Fibroblast of skin of scalp (primary cell): ENCODE data around the gene GRAP2.
"Not testable (repeated sequence)": the region's sequence is repeated elsewhere in the genome, so short reads cannot be mapped to it uniquely, and the experiment has no call there.

Experiments used
- DNase-seq: peaks from one replicate; pipeline ENCODE4 v3.0.0-alpha.2; 2013

Gene GRAP2

DNA sequence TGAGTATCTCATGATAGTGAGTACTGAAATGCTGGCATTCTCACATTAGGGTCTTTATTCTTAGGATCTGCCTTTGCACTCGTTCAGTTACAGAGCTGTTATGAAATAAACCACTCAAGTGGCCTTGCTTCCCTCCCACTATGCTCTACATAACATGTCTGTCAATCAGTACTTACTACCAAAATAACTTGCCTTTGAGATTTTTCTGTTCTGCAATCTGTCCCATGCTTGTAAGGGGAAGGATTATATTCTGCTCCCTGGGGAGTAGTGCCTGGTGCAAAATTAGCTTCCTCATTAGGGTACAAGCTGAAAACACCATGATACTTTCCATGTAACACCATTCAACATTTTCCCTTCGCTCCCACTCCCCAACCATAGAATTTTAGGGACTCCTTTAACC is 1.9 kb upstream of the GRAP2 start:
- DNase-seq: no peak

DNA sequence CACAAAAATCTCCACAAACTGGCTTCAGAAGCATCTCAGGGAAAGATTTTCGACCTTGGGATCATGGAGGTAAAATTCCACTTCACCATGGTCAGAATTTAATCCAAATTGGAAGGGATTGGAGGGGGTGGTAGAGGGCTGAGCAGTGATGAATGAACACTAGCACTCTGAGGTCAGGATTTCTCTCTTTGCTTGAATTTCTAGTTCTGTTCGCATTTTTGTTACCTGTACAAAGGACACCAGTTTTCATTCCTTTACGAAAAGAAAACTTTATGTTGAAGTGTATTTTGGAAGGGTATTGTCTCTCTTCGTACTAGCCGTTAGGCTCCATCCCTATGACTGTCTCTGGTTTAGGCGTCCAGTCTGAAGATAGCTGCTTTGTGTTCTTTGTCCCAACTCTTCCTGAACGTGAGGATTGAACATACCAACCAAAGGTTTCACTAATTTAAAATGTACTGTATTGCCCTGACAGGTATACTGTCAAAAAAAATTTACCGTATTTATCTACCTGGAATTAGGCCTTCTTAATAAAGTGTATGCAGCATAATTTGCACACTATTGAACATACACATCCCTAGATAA is 772 bp downstream of the GRAP2 start:
- no peak for DNase-seq

DNA sequence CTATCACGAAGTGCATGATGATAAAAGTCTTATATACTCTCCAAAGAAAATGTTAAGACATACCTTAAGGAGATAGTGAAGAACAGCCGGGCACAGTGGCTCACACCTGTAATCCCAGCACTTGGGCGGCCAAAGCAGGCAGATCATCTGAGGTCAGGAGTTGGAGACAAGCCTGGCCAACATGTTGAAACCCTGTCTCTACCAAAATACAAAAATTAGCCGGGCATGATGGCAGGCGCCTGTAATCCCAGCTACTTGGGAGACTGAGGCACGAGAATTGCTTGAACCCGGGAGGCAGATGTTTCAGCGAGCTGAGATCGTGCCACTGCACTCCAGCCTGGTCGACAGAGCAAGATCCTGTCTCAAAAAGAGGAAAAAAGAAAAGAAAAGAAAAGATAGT is 3.1 kb downstream of the GRAP2 start:
- DNase-seq: not testable (repeated sequence)

DNA sequence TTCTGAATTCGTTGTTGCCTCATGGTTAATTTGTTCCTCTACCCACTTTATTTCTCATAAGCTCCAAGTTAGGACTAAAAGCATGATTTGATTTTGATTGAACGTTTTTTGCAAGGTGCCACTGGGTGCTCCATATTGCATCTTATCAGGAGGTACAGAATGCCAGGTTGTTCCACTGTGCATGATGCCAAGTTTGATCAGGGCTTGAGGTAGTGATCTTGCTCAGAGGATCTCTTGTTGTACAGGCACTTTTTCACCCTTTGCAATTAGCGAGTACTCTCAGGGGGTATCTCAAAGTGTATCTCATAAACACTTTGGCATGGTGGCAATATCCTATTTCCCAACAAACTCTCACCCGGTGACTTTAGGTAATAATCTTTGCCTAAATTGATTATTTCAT is 4.0 kb downstream of the GRAP2 start:
- DNase-seq: no peak

DNA sequence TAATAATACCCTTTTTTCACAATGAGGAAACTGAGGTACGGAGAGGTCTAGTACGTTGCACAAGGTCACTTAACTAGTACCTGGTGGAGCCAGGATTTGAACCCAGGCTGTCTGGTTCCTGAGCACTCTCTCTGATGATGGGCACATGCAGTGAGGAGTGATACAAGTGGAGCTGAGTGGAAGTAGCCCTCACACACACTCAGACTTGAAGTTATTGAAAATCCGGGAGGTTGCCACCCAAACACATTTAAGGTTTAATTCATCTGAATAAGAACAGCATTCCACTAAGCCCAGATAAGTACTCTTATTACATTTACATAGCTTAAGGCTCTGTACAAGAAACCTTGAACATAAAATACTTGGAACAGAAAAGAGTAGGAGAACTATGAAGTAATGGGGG is 4.8 kb downstream of the GRAP2 start:
- DNase-seq: no peak

DNA sequence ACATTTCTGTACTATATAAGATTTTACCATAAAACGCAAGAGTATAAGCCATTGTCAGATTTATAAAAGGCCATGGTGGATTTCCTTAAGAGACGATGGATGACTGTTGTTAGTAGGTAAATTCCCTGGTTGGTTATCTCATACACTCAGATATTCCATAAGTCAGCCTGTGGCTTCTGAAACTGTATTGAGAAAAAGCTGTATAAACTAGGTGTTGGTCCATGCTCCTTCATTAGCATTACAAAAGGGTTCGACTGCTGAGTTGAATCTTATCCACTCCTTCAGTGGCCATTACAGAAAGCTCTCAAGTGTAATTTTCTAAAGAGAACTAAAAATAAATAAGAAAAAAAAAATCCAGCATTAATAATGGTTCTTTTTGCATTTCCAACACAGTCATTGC is 5.3 kb downstream of the GRAP2 start:
- no peak for DNase-seq

DNA sequence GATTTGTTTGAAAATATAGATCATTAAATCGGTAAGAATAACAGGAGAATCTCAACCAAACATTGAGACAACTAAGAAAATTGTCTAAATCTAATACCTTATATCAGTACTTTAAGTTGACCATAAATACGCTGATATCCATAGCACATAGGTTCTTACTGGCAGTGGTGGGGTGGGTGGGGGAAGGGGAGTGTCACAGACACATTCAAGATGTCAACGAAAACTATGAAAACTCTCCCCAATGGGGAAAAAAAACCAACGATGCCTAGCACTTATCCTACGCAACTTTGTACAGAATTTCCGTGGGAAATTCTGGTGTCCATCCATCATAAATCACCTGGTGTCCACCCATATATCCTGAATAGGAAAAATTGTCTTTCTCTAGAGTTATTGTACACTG is 6.2 kb downstream of the GRAP2 start:
- DNase-seq: no peak

DNA sequence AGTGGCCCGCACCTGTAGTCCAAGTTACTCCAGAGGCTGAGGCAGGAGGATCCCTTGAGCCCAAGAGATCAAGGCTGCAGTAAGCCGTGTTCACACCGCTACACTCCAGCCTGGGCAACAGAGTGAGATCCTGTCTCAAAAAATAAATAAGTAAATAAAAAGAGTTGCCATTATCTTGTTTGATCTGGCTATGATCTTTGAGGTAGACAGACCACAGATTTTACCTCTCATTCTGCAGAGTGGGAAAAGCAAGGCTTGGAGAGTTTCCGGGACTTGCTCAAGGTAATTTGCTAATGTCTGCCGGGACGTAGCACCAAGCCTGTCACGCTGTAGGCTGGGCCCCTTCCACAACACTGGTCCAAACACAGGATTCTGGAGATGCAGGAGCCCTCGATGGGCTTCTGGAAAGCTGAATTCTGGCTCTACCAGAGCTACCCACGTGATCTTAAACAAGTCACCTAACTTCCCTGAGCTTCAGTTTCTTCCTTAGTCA is 6.8 kb downstream of the GRAP2 start:
- no peak for DNase-seq

DNA sequence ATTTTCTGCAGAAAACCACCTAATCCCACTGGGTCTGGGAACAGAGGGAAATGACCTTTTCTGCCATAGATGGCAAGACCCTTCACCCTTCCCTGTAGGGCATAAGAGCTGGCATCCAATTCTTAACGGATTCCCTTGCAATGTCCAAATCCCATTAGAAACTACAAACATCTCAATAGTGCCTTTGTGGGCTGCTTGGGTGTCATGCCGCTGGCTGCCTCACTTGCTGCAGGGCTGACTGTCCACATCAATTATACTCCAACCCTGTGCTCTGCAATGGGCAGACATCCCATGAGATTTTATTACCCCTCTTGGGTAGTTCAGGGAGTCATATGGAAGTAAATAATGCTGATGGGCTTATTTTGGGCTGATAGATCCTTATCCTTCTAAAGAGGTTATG is 7.3 kb downstream of the GRAP2 start:
- no peak for DNase-seq

DNA sequence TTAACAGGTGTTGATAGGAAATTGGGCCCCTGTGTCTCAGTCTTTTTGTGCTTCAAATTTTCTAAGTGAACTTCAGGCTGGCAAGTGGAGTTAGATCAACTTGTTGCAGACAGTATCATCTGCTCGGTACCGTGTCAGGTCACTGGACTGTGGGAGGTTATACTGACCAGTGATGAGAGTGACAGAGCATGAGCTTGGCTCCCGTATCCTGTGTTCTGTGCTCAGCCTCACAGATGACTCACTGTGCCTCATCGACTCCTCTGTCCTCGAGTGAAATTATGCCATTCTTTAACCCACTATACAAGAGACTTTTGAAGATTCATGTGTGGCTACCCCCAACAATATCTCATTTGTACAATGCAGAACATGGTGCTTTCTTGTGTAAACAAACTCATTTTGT is 7.9 kb downstream of the GRAP2 start:
- DNase-seq: no peak

DNA sequence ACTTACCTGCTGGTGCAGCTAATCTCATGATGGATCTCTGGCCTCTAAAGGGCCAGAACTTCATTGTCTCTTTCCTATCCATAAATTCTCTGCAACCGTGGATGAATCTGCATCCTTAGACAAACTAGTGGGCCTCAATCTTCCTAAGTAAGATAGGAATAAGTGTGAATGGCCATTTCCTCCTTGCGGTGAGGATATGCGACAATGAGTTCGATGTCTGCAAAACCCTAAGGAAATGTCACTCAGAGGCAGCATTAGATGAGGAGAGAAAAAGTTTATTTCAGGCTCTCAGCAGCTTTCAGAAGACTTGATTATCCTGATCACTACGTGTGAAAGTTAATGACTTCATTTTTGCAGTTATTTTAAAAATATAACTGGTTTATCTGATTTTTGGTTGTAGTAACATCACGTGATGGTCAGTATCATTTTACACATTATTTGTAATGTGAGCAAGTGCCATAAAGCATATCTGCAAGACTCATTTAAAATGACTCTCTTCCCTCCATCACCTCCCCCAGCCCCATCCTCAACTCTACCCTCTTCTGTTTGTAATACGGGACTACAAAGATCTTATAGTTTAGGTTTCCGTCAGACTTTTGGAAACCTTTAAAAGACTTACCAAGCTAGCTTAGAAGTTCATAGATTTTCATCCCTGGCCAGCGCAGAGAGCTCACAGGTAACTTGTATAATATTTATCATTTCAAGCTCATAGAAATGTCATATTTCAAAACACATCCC is 10.2 kb downstream of the GRAP2 start:
- no peak for DNase-seq

DNA sequence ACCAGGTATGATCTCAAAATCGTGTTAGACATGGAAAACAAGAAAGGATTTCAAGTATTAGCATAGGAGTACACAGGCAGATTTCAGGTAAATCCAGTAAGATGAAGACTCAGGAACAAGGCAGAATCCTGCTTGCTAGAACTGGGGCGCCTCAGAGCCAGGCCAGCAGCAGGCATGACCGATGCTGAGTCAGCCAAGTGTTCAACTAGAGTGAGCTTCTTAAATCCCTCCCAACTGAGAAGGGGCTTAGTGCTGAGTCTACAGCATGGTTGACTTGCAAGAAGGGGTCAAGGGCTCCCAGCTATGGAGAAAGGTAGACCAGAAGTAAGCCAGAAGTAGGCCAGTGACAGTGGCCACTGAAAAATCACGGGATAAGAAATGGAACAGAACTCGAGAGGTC is 12.4 kb downstream of the GRAP2 start:
- DNase-seq: no peak

DNA sequence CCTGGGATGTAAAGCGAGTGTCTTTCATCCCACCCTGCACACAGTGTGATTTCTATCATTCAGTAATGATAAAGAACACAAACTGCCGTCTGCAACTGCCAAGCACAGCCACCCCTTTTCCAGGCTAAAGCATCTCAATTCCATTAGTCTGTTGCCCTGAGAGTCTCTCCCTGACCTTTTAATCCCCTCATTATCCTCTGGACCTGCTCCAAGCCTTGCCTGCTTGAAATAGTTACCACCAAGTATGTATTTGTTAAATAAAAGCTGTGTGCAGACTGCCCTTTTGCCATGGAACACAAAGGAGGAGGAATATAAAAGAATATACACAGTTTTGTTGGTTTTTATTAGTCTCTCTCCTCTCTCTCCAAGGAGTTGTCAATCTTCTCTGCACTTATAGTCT is 13.0 kb downstream of the GRAP2 start:
- no peak for DNase-seq

DNA sequence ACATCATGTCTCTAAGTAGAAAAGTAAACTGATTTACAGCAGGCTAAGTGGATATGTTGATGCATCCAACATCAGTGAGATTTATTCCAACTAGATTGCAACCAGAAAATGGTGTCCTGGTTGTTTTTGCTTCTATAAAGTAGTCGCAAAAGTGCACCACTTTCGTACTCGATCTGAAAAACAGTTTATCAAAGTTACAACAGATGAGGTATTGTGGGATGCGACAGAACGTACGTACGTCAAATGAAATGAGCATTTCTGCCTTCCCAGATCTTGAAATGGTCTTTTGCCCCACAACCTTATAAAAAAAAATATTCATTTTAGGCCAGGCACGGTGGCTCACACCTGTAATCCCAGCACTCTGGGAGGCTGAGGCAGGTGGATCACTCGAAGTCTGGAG is 13.7 kb downstream of the GRAP2 start:
- DNase-seq: no peak

DNA sequence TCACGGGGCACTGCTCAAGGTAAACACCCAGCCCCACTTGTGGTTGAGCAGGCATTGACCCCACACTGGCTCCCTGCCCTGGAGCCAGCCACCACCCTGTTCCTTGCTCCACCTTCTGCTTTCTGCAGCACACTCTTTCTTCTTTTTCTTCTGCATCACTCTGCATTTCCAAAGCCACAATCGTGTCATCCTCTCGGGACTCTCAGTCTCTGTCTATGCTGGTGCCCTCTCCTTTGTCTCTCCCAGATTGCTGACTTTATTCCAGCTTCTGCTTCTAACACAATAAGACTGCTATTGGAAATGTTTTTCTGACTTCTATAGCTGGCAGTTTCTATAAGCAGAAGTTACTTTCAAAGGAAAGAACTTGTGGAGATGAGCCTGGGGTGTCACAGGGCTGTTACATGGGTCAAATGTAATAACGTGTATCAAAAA is 14.4 kb downstream of the GRAP2 start:
- no peak for DNase-seq

DNA sequence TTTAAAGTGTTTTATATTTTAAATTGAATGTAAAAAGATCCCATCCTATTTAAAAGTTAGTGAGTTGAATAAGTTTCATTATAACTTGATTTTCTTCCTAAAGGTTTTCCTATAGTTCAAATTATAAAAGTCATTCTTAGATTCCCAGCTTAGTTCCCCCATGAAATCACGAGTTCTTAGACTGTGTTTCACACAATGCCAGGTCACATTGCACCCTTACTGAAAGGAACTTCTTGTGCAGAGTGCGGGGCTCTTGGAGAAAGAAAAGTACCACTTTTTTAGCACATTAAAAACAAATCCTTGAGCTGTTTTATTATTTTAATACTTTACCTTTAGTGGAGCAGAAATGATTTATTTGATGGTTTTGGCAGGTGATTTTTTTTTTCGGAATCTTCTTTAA is 15.6 kb downstream of the GRAP2 start:
- DNase-seq: no peak

DNA sequence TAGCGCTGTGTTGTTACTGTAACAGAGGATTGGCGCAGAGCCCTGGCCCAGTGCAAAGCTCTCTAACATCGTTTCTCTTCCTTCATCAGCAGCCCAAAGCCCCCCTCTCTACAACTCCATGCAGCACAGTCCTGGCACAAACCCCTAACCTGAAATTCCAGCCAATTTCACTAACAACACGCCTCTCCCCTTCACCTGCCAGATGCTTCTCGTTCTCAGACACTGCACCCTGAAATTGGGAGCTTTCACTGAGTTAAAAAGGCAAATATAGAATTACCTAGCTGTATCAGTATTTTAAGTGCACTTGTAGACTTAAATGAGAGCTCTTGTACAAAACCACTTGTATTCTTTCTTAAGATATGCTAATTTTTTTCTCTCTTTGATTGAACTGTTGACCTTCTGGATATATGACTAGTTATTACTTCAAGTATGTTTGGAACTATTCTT is 16.3 kb downstream of the GRAP2 start:
- DNase-seq: no peak

DNA sequence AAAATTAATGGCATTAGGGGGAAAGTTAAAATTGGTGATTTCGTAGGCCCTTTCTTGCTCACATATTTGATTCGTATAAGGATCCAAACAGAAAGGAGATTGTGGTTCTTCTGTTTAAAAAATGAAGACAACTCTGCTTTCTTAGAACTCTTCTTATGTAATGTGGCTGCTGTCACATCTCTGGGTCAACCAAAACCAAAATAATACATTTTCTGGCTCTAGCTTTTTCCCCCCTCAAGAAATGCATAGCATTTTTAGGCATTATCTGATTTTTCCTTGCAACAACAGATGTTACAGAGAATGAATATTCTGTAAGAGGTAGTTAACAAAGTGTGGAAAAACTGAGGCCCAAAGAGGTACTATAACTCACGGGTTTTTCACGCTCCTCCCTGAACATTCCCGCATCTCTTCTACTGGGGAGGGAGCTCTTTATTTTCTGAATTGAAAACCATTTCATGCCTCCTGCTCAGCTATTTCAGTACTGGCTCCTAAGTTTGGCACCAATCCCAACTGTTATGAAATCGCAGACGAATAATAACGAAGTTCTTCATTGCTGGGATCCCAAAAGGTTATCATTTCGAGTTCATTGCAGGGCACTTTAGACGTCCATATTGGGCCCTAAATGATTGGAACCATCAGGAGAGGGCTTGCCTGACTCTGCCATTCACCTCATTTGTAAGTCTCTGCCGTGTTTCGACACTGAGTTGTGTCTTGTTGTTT is 17.1 kb downstream of the GRAP2 start:
- peak; percentile 4 for DNase-seq

DNA sequence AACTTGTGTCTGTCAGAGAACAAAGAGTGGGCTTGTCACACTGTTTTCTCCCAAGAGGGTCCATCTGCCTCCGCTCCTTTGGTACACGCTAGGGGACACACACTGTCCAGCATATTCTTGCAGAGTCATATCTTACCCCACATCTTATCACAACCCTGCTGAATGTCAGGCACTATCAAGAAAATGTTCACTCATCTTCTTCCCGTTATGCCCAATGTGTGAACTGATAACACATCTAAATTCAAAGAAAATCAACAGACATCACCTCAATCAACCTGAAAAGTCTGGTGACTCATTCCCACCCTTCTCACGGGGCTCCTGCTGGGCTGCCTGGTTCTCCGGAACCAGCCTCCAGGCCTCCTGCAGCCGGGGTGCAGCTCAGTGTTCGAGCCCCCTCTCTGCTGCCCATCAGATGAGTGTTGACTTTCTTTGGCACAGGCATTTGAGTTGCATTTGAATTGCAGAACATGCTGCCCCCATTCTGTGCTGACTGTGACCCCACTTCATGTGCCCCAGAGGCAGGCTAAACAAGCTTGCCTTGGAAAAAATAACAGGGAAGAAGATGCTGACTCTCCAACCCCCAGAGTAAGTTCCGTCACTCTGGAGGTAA is 19.4 kb downstream of the GRAP2 start:
- no peak for DNase-seq

DNA sequence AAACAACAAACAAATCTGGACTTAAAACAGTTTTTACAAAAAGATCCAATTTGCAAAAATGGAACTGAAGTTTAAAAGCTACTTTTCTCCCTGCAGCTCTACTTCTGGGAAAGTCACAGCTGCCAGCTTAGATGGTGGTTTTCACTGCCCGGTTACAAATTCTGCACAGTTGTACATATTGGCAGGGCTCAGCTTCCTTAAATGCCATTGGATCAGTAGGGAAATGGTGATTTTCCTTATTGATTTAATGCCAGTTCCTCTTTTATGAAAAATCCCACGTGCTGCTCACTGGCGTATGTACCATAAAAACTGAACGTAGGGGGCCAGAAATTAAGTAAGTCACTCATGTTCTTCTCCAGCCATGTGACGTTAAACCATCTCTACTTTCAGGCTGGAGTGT is 22.8 kb downstream of the GRAP2 start:
- no peak for DNase-seq

DNA sequence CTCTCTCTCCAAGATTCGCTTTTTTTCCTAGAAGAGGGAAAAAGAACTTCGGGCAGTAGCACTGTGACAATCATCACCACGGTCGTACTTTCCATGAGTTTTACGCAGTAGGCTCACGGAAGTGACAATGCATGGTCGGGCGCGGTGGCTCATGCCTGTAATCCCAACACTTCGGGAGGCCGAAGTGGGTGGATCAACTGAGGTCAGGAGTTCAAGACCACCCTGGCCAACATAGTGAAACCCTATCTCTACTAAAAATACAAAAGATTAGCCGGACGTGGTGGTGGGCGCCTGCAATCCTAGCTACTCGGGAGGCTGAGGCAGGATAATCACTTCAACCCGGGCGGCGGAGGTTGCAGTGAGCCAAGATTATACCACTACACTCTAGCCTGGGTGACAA is 23.4 kb downstream of the GRAP2 start:
- DNase-seq: no peak

DNA sequence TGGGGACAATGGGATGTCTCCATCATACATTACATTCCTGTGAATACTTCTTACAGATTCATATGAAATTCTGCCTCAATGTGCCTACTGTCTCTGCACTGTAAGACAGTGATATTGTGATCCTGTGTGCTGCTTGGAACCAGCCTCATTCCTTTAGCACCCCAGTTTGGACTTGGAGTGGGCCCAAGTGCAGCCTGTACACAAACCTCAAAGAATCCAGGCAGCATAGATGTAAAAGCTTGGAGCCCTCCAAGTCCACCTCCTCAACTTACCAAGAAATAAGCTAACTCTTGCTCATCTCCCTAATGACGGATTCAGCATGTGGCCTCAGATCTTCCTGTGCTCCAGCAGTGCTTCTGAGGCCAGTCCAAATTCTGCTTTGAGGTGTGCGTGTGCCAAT is 24.4 kb downstream of the GRAP2 start:
- no peak for DNase-seq

DNA sequence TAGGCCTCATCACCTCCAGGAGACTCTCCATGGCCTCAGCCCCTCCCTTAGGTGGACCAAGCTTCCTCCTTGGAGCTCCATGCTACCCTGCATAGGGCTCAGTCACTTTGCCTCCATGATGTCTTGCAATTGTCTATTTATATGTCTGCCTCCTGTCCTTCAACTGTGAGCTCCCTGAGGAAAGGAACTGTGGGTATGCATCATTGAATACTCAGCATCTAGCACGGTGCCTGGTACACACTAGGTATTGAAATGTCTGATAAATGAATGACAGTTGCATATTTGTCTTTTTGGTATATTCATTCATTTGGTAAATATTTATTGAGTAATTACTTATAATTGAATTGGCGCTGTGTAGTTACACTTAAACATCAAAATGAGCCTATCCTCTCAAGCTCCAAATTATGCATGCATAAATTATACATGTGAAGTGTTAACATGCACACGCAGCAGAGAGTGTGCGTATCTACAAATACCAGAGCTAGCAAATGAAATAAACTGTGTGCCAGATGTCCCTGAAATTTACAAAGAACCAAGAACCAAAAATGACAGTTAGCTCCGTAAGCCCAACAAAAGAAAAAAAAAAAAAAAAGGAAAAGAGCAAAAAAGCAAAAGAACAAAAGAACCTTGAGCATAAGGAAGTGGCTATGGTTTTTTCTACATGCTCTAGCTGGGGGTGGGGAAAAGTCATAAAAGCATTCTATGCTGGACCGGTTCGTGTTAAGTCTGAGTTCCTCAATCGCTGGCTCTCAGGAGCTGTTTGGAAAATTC is 25.2 kb downstream of the GRAP2 start:
- no peak for DNase-seq
